Activated CD4-positive, alpha-beta T cell treated with anti-CD3 and anti-CD28 coated beads, Interleukin-2, amount 10 ng/mL, durations not matched to agents 24 days and 14 days (primary cell): ENCODE results near the gene SOX10. TPM values are rescaled to one million over a fixed set of nuclear protein-coding genes. Genes with fewer than 3 reads are reported as not detected.

ENCODE experiments used
- DNase-seq: peaks from one replicate; pipeline ENCODE4 v3.0.0; 2022
- H3K27ac Mint-ChIP-seq: one replicate; pipeline ENCODE4 v1.8.0; 2022; ENCODE audit warnings: mild to moderate bottlenecking, mixed read lengths
- H3K27me3 Mint-ChIP-seq: one replicate; pipeline ENCODE4 v1.8.0; 2022; ENCODE audit warnings: mixed read lengths
- H3K36me3 Mint-ChIP-seq: one replicate; pipeline ENCODE4 v1.8.0; 2022; ENCODE audit warnings: low read depth, mild to moderate bottlenecking, mixed read lengths
- H3K4me1 Mint-ChIP-seq: one replicate; pipeline ENCODE4 v1.8.0; 2021; ENCODE audit warnings: mixed read lengths
- H3K4me3 Mint-ChIP-seq: one replicate; pipeline ENCODE4 v1.8.0; 2022; ENCODE audit warnings: mild to moderate bottlenecking, moderate library complexity, mixed read lengths
- H3K9me3 Mint-ChIP-seq: one replicate; pipeline ENCODE4 v1.8.0; 2021; ENCODE audit warnings: mixed read lengths
- intact Hi-C: fragments of 100-400 bp; cut with micrococcal nuclease; formaldehyde crosslinking; loops from one replicate; pipeline ENCODE4 v1.15.1; 2023
- total RNA-seq: library from RNA; stranded (reverse); gene quantifications from 2 replicates; pipeline ENCODE4 v1.2.3, GENCODE V29; 2022

Gene SOX10
- total RNA-seq, 1 donor from 2014 or later = not detected

GRCh38 chr22:38021206-38021605 is 36.9 kb upstream of the SOX10 start:
- Mint-ChIP-seq H3K4me3 (no peak overlapping the region), H3K36me3 (no peaks in the 10 kb centered on the region), H3K4me1 (no peaks in the 10 kb centered on the region), H3K27ac (no peak overlapping the region), H3K9me3 (no peaks in the 10 kb centered on the region), H3K27me3 (no peaks in the 10 kb centered on the region)
- intact Hi-C loops = no loop called here
- DNase-seq = no peak

GRCh38 chr22:38018938-38019827 is 34.8 kb upstream of the SOX10 start:
- Mint-ChIP-seq H3K4me3 (no peak overlapping the region), H3K36me3 (no peaks in the 10 kb centered on the region), H3K27me3 (no peaks in the 10 kb centered on the region), H3K9me3 (no peaks in the 10 kb centered on the region), H3K27ac (no peak overlapping the region), H3K4me1 (no peaks in the 10 kb centered on the region)
- intact Hi-C loops = no loop called here
- no peak for DNase-seq

- Mint-ChIP-seq H3K9me3 (no peaks in the 10 kb centered on the region), H3K27ac (no peak overlapping the region), H3K4me1 (no peaks in the 10 kb centered on the region), H3K36me3 (no peaks in the 10 kb centered on the region), H3K27me3 (no peaks in the 10 kb centered on the region), H3K4me3 (no peak overlapping the region)
- no peak for DNase-seq
- intact Hi-C loops = no loop called here
These were observed 33.9 kb upstream of the SOX10 start for GRCh38 chr22:38017939-38018885.

- no peaks in the 10 kb centered on the region for H3K27me3 Mint-ChIP-seq
- no peaks in the 10 kb centered on the region for H3K4me1 Mint-ChIP-seq
- intact Hi-C loops = no loop called here
- H3K27ac Mint-ChIP-seq = no peak overlapping the region
- no peaks in the 10 kb centered on the region for H3K9me3 Mint-ChIP-seq
- H3K36me3 Mint-ChIP-seq = no peaks in the 10 kb centered on the region
- no peak overlapping the region for H3K4me3 Mint-ChIP-seq
- DNase-seq = no peak
These were observed 33.0 kb upstream of the SOX10 start for GRCh38 chr22:38017272-38017920.

GRCh38 chr22:38016182-38017151 is 32.1 kb upstream of the SOX10 start:
- intact Hi-C loops = no loop called here
- DNase-seq = no peak
- Mint-ChIP-seq H3K4me1 (no peaks in the 10 kb centered on the region), H3K4me3 (no peak overlapping the region), H3K27ac (no peak overlapping the region), H3K27me3 (no peaks in the 10 kb centered on the region), H3K36me3 (no peaks in the 10 kb centered on the region), H3K9me3 (no peaks in the 10 kb centered on the region)

GRCh38 chr22:38014083-38014482 is 29.7 kb upstream of the SOX10 start:
- H3K27me3 Mint-ChIP-seq = peaks cover 2% of the 10 kb centered on the region
- H3K27ac Mint-ChIP-seq = no peak overlapping the region
- DNase-seq = no peak
- H3K4me3 Mint-ChIP-seq = no peak overlapping the region
- no peaks in the 10 kb centered on the region for H3K9me3 Mint-ChIP-seq
- intact Hi-C loops = no loop called here
- H3K4me1 Mint-ChIP-seq = no peaks in the 10 kb centered on the region
- no peaks in the 10 kb centered on the region for H3K36me3 Mint-ChIP-seq

- no peaks in the 10 kb centered on the region for H3K9me3 Mint-ChIP-seq
- H3K4me1 Mint-ChIP-seq = no peaks in the 10 kb centered on the region
- no peak overlapping the region for H3K4me3 Mint-ChIP-seq
- intact Hi-C loops = no loop called here
- H3K27me3 Mint-ChIP-seq = peaks cover 2% of the 10 kb centered on the region
- H3K36me3 Mint-ChIP-seq = no peaks in the 10 kb centered on the region
- no peak overlapping the region for H3K27ac Mint-ChIP-seq
- DNase-seq = no peak
These were observed 28.3 kb upstream of the SOX10 start for GRCh38 chr22:38012604-38013072.

GRCh38 chr22:38009000-38009806 is 24.8 kb upstream of the SOX10 start:
- H3K27ac Mint-ChIP-seq = no peak overlapping the region
- intact Hi-C loops = no loop called here

GRCh38 chr22:38007330-38007902 is 23.1 kb upstream of the SOX10 start:
- no peak overlapping the region for H3K4me3 Mint-ChIP-seq
- intact Hi-C loops = no loop called here
- no peaks in the 10 kb centered on the region for H3K9me3 Mint-ChIP-seq

More at GRCh38 chr22:38009000-38009806, 24.8 kb upstream of the SOX10 start:
- DNase-seq = no peak
- peaks cover 2% of the 10 kb centered on the region for H3K27me3 Mint-ChIP-seq
- H3K9me3 Mint-ChIP-seq = no peaks in the 10 kb centered on the region
- H3K4me3 Mint-ChIP-seq = no peak overlapping the region
- H3K36me3 Mint-ChIP-seq = no peaks in the 10 kb centered on the region
- H3K4me1 Mint-ChIP-seq = no peaks in the 10 kb centered on the region

GRCh38 chr22:38006906-38007305 is 22.6 kb upstream of the SOX10 start:
- no peaks in the 10 kb centered on the region for H3K9me3 Mint-ChIP-seq
- intact Hi-C loops = no loop called here
- H3K27ac Mint-ChIP-seq = no peak overlapping the region
- H3K27me3 Mint-ChIP-seq = peaks cover 2% of the 10 kb centered on the region
- DNase-seq = no peak
- H3K4me1 Mint-ChIP-seq = no peaks in the 10 kb centered on the region
- no peaks in the 10 kb centered on the region for H3K36me3 Mint-ChIP-seq
- H3K4me3 Mint-ChIP-seq = no peak overlapping the region

More at GRCh38 chr22:38007330-38007902, 23.1 kb upstream of the SOX10 start:
- Mint-ChIP-seq H3K27ac (no peak overlapping the region), H3K4me1 (no peaks in the 10 kb centered on the region), H3K27me3 (peaks cover 2% of the 10 kb centered on the region), H3K36me3 (no peaks in the 10 kb centered on the region)
- no peak for DNase-seq

GRCh38 chr22:38005943-38006342 is 21.6 kb upstream of the SOX10 start:
- H3K27me3 Mint-ChIP-seq = peaks cover 2% of the 10 kb centered on the region
- DNase-seq = no peak
- H3K4me3 Mint-ChIP-seq = no peak overlapping the region
- no peaks in the 10 kb centered on the region for H3K9me3 Mint-ChIP-seq
- intact Hi-C loops = no loop called here
- no peak overlapping the region for H3K27ac Mint-ChIP-seq
- H3K4me1 Mint-ChIP-seq = no peaks in the 10 kb centered on the region
- H3K36me3 Mint-ChIP-seq = no peaks in the 10 kb centered on the region
